ENCODE measurements around the gene RPA3. TPM values are rescaled to one million over a fixed set of nuclear protein-coding genes. Genes with fewer than 3 reads are reported as not detected.

Gene RPA3
- total RNA-seq, 4 donors from 2014 or later = 14.9 to 35.2 (median 18.4) TPM

GRCh38 chr7:7750571-7751242 lies 32.3 kb upstream of the RPA3 start:
- TF ChIP-seq EP300 (IDR thresholded peaks at IDR 0.05) (no peak), POLR2A (IDR thresholded peaks at IDR 0.05) (no peak), CTCF (IDR thresholded peaks at IDR 0.05) (no peak), POLR2AphosphoS5 (IDR thresholded peaks at IDR 0.05) (no peak)
- Histone ChIP-seq H3K9me3 (no peaks in the 10 kb centered on the region), H3K36me3 (no peaks in the 10 kb centered on the region), H3K27ac (no peak overlapping the region), H3K4me1 (no peaks in the 10 kb centered on the region), H3K4me3 (no peak overlapping the region), H3K27me3 (no peaks in the 10 kb centered on the region)
- 90% methylated on average over 2 of the region's 2 CpGs for WGBS
- DNase-seq (ENCODE audit: low spot score in 2 of 2) = no peak

GRCh38 chr7:7746458-7746857 lies 28.1 kb upstream of the RPA3 start:
- 84% methylated on average over 4 of the region's 4 CpGs for WGBS
- no peak for DNase-seq (ENCODE audit: low spot score in 2 of 2)
- Histone ChIP-seq H3K36me3 (no peaks in the 10 kb centered on the region), H3K4me1 (no peaks in the 10 kb centered on the region), H3K4me3 (no peak overlapping the region), H3K27ac (no peak overlapping the region), H3K27me3 (no peaks in the 10 kb centered on the region), H3K9me3 (no peaks in the 10 kb centered on the region)
- TF ChIP-seq EP300 (IDR thresholded peaks at IDR 0.05) (no peak), POLR2A (IDR thresholded peaks at IDR 0.05) (no peak)

- H3K27me3 ChIP-seq = no peaks in the 10 kb centered on the region
- H3K9me3 ChIP-seq = no peaks in the 10 kb centered on the region
- no peaks in the 10 kb centered on the region for H3K36me3 ChIP-seq
- no peak for DNase-seq (ENCODE audit: low spot score in 2 of 2)
- no peak overlapping the region for H3K27ac ChIP-seq
- no peaks in the 10 kb centered on the region for H3K4me1 ChIP-seq
- 96% methylated on average over 4 of the region's 4 CpGs for WGBS
- H3K4me3 ChIP-seq = no peak overlapping the region
- TF ChIP-seq EP300 (IDR thresholded peaks at IDR 0.05) (no peak), POLR2A (IDR thresholded peaks at IDR 0.05) (no peak), POLR2AphosphoS5 (IDR thresholded peaks at IDR 0.05) (no peak), CTCF (IDR thresholded peaks at IDR 0.05) (no peak)
These were observed 27.6 kb upstream of the RPA3 start for GRCh38 chr7:7745966-7746365.

GRCh38 chr7:7745258-7745657 lies 26.9 kb upstream of the RPA3 start:
- Histone ChIP-seq H3K9me3 (no peaks in the 10 kb centered on the region), H3K36me3 (no peaks in the 10 kb centered on the region), H3K27me3 (no peaks in the 10 kb centered on the region), H3K4me1 (no peaks in the 10 kb centered on the region), H3K4me3 (no peak overlapping the region), H3K27ac (no peak overlapping the region)
- WGBS = 88% methylated on average over 4 of the region's 4 CpGs
- DNase-seq (ENCODE audit: low spot score in 2 of 2) = no peak
- no peak for TF ChIP-seq POLR2A (IDR thresholded peaks at IDR 0.05)
- no peak for TF ChIP-seq EP300 (IDR thresholded peaks at IDR 0.05)
- no peak for TF ChIP-seq CTCF (IDR thresholded peaks at IDR 0.05)
- TF ChIP-seq POLR2AphosphoS5 (IDR thresholded peaks at IDR 0.05) = no peak

- H3K4me1 ChIP-seq = peaks cover 2% of the 10 kb centered on the region
These were observed 23.8 kb upstream of the RPA3 start for GRCh38 chr7:7742223-7742622.

More at GRCh38 chr7:7742223-7742622, 23.8 kb upstream of the RPA3 start:
- H3K27ac ChIP-seq = no peak overlapping the region
- H3K27me3 ChIP-seq = no peaks in the 10 kb centered on the region
- no peaks in the 10 kb centered on the region for H3K9me3 ChIP-seq
- whole genome bisulfite sequencing = 95% methylated on average over 12 of the region's 12 CpGs
- H3K36me3 ChIP-seq = no peaks in the 10 kb centered on the region
- no peak overlapping the region for H3K4me3 ChIP-seq
- no peak for DNase-seq (ENCODE audit: low spot score in 2 of 2)
- TF ChIP-seq EP300 (IDR thresholded peaks at IDR 0.05) = no peak
- no peak for TF ChIP-seq CTCF (IDR thresholded peaks at IDR 0.05)
- TF ChIP-seq POLR2AphosphoS5 (IDR thresholded peaks at IDR 0.05) = no peak
- TF ChIP-seq POLR2A (IDR thresholded peaks at IDR 0.05) = no peak
